Stimulated activated CD8-positive, alpha-beta memory T cell treated with anti-CD3 and anti-CD28 coated beads, Interleukin-12 subunit alpha, Interleukin-12 subunit beta, amount 100 ng/mL, for 4 hours (primary cell): ENCODE measurements around the gene CCSAP.
"Not testable (repeated sequence)": the region's sequence is repeated elsewhere in the genome, so short reads cannot be mapped to it uniquely, and the experiment has no call there.

Experiments used
- DNase-seq: peaks from one replicate; pipeline ENCODE4 v3.0.0-alpha.2; 2020; ENCODE audit warnings: low read depth

Gene CCSAP

GRCh38 chr1:229364207-229365065, 21.6 kb upstream of the CCSAP start:
- DNase-seq: no peak

- no peak for DNase-seq
These were observed 20.9 kb upstream of the CCSAP start for GRCh38 chr1:229363723-229364122.

- DNase-seq: no peak
These were observed 17.6 kb upstream of the CCSAP start for GRCh38 chr1:229360420-229360819.

- no peak for DNase-seq
These were observed 12.8 kb upstream of the CCSAP start for GRCh38 chr1:229355661-229356060.

- DNase-seq: no peak
These were observed 11.4 kb upstream of the CCSAP start for GRCh38 chr1:229354226-229354625.

GRCh38 chr1:229352975-229353374, 10.1 kb upstream of the CCSAP start:
- no peak for DNase-seq

- DNase-seq: no peak
These were observed 6.9 kb upstream of the CCSAP start for GRCh38 chr1:229349463-229350385.

- DNase-seq: no peak
These were observed 4.7 kb upstream of the CCSAP start for GRCh38 chr1:229347528-229347927.

- DNase-seq: no peak
These were observed 2.3 kb upstream of the CCSAP start for GRCh38 chr1:229344937-229345684.

GRCh38 chr1:229344139-229344538, 1.3 kb upstream of the CCSAP start:
- no peak for DNase-seq

- peak; percentile 70 for DNase-seq
These were observed 832 bp downstream of the CCSAP start for GRCh38 chr1:229341774-229342655.

- no peak for DNase-seq
These were observed 2.4 kb downstream of the CCSAP start for GRCh38 chr1:229340496-229340895.

- no peak for DNase-seq
These were observed 3.3 kb downstream of the CCSAP start for GRCh38 chr1:229339520-229339919.

- DNase-seq: no peak
These were observed 3.8 kb downstream of the CCSAP start for GRCh38 chr1:229339086-229339485.

GRCh38 chr1:229336345-229336744, 6.5 kb downstream of the CCSAP start:
- DNase-seq: no peak

GRCh38 chr1:229334716-229335115, 8.1 kb downstream of the CCSAP start:
- no peak for DNase-seq

GRCh38 chr1:229334269-229334668, 8.6 kb downstream of the CCSAP start:
- no peak for DNase-seq

GRCh38 chr1:229328598-229329362, 14.1 kb downstream of the CCSAP start:
- no peak for DNase-seq

GRCh38 chr1:229327765-229328164, 15.1 kb downstream of the CCSAP start:
- DNase-seq: not testable (repeated sequence)

- DNase-seq: no peak
These were observed 16.2 kb downstream of the CCSAP start for GRCh38 chr1:229326601-229327000.
